KOPT-K1 (cell line): ENCODE results near the gene IGSF8.
"Not testable (repeated sequence)": the region's sequence is repeated elsewhere in the genome, so short reads cannot be mapped to it uniquely, and the experiment has no call there.

Experiments used
- H3K27ac ChIP-seq: fragments of 200-600 bp; sonication (generic); 2 replicates; pipeline ENCODE4 v1.5.1; 2016; ENCODE audit warnings: antibody characterized with exemption, mild to moderate bottlenecking, low read depth, low read length; ENCODE audit not compliant: poor library complexity, severe bottlenecking
- H3K36me3 ChIP-seq: fragments of 200-600 bp; sonication (generic); 2 replicates; pipeline ENCODE4 v1.5.1; 2017; ENCODE audit warnings: antibody characterized with exemption, mild to moderate bottlenecking, low read length, moderate library complexity; ENCODE audit not compliant: insufficient read depth
- H3K9me3 ChIP-seq: fragments of 200-600 bp; sonication (generic); 2 replicates; pipeline ENCODE4 v1.5.1; 2017; ENCODE audit warnings: antibody characterized with exemption, low read length, mild to moderate bottlenecking; ENCODE audit not compliant: insufficient read depth, poor library complexity, severe bottlenecking

The IGSF8 gene

GRCh38 chr1:160130486-160130885, 32.1 kb upstream of the IGSF8 start:
- H3K27ac ChIP-seq, result no peak overlapping the region
- no peaks in the 10 kb centered on the region for H3K36me3 ChIP-seq
- no peaks in the 10 kb centered on the region for H3K9me3 ChIP-seq

DNA sequence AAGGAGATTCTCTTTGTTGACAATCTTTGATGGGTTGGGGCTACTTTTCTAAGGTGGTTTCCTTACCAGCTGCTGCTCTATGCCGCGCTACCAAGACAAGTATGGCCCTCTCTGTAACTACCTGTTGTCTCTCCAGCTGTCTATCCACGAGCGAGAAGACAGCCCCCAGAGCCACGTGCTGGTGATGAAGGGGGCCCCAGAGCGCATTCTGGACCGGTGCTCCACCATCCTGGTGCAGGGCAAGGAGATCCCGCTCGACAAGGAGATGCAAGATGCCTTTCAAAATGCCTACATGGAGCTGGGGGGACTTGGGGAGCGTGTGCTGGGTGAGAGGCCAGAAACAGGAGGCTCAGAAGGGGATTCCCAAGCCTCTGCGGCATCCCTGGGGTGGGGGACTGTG, 31.5 kb upstream of the IGSF8 start:
- Histone ChIP-seq H3K36me3 (no peaks in the 10 kb centered on the region), H3K27ac (no peak overlapping the region), H3K9me3 (no peaks in the 10 kb centered on the region)

- Histone ChIP-seq H3K36me3 (no peaks in the 10 kb centered on the region), H3K27ac (no peak overlapping the region), H3K9me3 (no peaks in the 10 kb centered on the region)
Measured at GRCh38 chr1:160129558-160129957, 31.1 kb upstream of the IGSF8 start.

DNA sequence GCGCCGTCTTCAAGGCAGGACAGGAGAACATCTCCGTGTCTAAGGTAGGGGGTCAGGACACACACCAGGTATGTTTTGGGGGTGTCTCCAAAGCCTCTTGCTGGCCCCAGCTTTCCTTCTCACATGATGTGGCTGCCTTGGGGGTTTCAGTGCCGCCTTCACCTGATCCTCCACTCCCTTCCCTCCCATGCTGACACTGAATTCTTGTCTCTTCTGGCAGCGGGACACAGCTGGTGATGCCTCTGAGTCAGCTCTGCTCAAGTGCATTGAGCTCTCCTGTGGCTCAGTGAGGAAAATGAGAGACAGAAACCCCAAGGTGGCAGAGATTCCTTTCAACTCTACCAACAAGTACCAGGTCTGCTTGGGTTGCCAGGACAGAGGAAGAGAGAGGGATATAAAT, 30.6 kb upstream of the IGSF8 start:
- H3K27ac ChIP-seq, result no peak overlapping the region
- no peaks in the 10 kb centered on the region for H3K36me3 ChIP-seq
- H3K9me3 ChIP-seq, result no peaks in the 10 kb centered on the region

GRCh38 chr1:160128636-160129035, 30.2 kb upstream of the IGSF8 start:
- H3K36me3 ChIP-seq, result no peaks in the 10 kb centered on the region
- H3K27ac ChIP-seq, result no peak overlapping the region
- no peaks in the 10 kb centered on the region for H3K9me3 ChIP-seq

DNA sequence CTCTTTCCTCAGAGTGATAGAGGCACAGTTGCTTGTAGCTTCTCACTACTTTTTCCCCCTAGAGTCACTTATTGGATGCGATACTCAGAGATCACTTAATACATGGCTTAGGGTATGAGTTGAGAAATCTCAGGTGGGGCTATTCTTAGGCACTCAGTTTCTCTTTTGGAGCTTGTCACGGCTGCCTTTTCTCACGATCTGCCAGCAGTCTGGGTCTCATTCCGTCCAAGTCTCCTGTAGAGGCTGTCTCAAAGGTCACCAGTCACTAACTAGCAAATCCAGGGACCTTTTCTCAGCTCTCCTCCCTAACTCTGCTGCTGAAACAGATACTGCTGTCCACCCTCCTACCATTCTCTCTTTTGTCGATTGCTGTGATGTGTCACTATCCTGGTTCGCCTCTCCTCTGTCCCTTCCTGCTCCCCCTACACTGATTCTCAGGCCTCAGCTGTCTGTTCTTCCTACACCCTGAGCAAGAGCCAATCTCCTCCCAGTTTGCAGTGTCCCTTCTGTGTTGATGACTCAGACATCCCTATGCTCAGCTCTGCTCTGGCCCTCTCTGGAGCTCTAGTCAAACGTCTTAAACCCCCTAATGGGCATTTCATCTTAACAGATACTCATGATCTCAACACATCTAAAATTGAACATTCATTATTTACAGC, 29.6 kb upstream of the IGSF8 start:
- Histone ChIP-seq H3K36me3 (no peaks in the 10 kb centered on the region), H3K9me3 (no peaks in the 10 kb centered on the region), H3K27ac (no peak overlapping the region)

DNA sequence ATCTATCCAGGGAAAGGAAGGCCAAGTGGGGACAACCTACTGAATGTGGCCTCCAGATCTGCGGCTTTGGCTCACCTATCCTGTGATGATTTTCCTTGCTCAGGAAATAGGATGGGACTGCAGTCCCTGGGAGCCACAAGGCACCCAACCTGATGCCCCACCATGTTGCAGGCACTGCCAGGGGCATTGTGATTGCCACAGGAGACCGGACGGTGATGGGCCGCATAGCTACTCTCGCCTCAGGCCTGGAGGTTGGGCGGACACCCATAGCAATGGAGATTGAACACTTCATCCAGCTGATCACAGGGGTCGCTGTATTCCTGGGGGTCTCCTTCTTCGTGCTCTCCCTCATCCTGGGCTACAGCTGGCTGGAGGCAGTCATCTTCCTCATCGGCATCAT, 29.0 kb upstream of the IGSF8 start:
- Histone ChIP-seq H3K36me3 (no peaks in the 10 kb centered on the region), H3K27ac (no peak overlapping the region), H3K9me3 (no peaks in the 10 kb centered on the region)

GRCh38 chr1:160126342-160126741, 27.9 kb upstream of the IGSF8 start:
- H3K9me3 ChIP-seq, H3K27ac ChIP-seq, H3K36me3 ChIP-seq: not testable (repeated sequence)

DNA sequence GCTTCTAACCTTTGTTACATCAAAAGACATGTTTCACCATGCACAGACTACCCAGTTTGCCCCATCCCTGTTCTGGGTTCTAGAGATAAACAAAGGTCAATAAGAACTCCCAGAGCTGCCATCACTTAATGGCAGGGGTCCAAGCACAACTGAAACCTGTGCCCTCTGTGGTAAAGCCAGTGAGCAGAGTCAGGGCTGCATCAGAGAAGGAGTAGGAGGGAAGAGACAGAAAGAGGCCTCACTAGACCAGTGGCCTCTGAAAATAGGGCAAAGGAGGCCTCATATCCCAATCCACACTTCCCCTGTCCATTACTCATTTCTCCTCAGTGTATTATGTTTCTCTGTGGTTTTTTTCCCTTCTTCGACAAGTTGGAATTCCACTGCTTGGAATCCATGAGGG, 27.3 kb upstream of the IGSF8 start:
- no peaks in the 10 kb centered on the region for H3K36me3 ChIP-seq
- no peaks in the 10 kb centered on the region for H3K9me3 ChIP-seq
- H3K27ac ChIP-seq, result no peak overlapping the region

- Histone ChIP-seq H3K36me3 (no peaks in the 10 kb centered on the region), H3K9me3 (no peaks in the 10 kb centered on the region)
Measured at GRCh38 chr1:160124705-160125478, 26.5 kb upstream of the IGSF8 start.

DNA sequence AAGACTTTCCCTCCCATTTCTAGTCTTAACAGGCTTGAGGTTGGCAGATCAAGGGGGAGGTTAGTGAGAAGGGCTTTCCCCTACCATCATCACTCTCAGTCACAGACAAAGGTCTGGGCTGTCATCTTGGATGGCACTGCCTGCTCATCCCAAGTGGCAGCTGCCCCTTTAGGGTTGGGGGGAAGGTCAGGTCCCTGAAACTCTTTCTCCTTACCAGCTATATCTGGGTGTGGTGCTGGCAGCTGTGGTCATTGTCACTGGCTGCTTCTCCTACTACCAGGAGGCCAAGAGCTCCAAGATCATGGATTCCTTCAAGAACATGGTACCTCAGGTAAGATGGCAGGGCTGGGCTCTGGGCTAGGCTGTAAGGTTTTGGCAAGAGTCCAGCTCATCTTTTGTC, 25.3 kb upstream of the IGSF8 start:
- Histone ChIP-seq H3K27ac (no peak overlapping the region), H3K9me3 (no peaks in the 10 kb centered on the region), H3K36me3 (no peaks in the 10 kb centered on the region)

More at GRCh38 chr1:160124705-160125478, 26.5 kb upstream of the IGSF8 start:
- H3K27ac ChIP-seq, result no peak overlapping the region

DNA sequence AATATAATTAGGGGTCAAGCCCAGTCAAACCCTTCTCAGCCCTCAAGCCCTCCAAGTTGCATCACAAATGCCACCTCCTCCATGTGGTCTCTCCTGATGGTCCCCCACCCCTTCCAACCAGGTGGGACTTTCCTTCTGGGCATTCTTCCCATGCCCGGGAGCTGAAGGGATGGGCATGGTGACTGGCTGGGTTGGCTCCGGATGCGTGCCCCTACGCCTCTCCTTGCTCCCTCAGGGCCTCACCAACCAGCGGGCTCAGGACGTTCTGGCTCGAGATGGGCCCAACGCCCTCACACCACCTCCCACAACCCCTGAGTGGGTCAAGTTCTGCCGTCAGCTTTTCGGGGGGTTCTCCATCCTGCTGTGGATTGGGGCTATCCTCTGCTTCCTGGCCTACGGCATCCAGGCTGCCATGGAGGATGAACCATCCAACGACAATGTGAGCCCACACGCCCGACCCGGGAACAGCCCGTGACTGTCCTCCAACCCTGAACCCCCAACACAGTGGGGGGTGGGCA, 24.6 kb upstream of the IGSF8 start:
- no peaks in the 10 kb centered on the region for H3K9me3 ChIP-seq
- no peak overlapping the region for H3K27ac ChIP-seq
- H3K36me3 ChIP-seq, result no peaks in the 10 kb centered on the region

DNA sequence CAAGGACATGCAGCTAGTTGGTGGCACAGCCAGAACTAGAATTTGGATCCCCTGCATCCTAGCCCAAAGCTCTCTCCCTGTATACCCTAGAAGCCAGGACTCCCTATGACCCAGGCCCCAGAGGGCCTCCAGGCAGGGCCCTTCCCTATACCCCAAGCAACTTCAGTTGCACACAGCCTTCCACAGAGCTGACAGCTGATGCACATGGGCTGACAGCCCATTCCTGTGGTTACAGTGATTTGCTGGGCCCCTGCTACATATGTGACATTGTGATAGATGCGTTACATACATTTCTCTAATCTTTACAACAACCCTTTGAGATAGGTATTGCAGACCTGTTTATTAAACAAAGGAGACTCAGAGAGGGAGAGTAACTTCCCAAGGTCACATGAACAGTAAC, 23.0 kb upstream of the IGSF8 start:
- H3K36me3 ChIP-seq, result no peaks in the 10 kb centered on the region
- no peak overlapping the region for H3K27ac ChIP-seq
- no peaks in the 10 kb centered on the region for H3K9me3 ChIP-seq

DNA sequence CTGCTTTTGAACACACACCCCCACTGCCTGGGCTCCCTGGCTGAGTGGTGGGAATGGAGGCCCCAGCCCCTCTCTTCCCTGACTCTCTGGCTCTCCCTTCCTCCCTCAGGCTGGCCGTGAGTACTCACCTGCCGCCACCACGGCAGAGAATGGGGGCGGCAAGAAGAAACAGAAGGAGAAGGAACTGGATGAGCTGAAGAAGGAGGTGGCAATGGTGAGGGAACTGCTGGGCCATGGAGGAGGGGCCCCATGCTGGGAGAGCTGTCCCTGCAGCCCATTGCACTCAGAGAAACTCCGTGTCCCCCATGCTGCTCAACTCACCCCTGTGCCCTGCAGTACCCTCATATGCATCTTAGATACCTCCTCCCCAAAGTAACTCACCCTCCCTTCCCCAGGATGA, 22.4 kb upstream of the IGSF8 start:
- no peaks in the 10 kb centered on the region for H3K9me3 ChIP-seq
- no peak overlapping the region for H3K27ac ChIP-seq
- H3K36me3 ChIP-seq, result no peaks in the 10 kb centered on the region

DNA sequence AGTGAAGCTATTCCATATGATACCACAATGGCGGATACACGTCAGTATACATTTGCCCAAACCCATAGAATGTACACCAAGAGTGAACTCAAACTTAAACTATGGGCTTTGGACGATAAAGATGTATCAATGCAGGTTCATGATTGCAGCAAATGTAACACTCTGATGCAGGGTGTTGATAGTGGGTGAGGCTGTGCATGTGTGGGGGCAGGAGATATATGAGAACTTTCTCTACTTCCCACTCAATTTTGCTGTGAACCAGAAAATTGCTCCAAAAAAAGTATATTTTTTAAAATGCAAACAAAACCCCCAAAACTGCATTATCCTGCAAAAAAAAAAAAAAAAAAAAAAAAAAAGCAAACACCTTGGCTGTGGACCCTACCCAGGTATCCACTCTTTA, 20.5 kb upstream of the IGSF8 start:
- Histone ChIP-seq H3K27ac (no peak overlapping the region), H3K9me3 (no peaks in the 10 kb centered on the region), H3K36me3 (no peaks in the 10 kb centered on the region)

DNA sequence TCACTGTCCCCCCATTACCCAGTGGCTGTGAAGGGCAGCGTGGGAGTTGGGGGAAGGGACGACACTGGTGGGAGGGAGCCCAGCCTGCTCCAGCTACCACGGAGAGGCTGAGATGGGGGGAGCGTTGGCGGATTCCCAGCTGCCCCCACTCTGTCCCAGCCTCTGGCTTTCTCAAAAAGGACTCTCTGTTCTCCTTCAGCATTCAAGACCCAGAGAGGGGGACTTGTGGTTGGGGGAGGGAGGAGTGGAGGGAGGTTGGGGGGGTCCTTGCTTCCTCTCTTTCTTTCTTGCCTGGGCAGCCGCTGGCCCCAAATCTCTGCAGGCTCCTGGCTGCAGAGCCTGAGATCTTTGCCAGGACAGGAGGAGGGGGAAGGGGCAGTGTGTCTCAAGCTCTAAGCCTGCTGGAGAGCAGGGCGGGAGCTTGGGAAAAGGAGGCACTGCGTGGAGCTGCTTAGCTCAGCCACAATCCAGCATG, 19.3 kb upstream of the IGSF8 start:
- Histone ChIP-seq H3K27ac (no peak overlapping the region), H3K36me3 (no peaks in the 10 kb centered on the region), H3K9me3 (no peaks in the 10 kb centered on the region)
